Amniotic stem cell (primary cell): ENCODE measurements around the gene SRMS.

Experiments used
- DNase-seq: peaks from one replicate; lab custom pipeline; 2025; lab: John Stamatoyannopoulos, UW

SRMS gene

DNA sequence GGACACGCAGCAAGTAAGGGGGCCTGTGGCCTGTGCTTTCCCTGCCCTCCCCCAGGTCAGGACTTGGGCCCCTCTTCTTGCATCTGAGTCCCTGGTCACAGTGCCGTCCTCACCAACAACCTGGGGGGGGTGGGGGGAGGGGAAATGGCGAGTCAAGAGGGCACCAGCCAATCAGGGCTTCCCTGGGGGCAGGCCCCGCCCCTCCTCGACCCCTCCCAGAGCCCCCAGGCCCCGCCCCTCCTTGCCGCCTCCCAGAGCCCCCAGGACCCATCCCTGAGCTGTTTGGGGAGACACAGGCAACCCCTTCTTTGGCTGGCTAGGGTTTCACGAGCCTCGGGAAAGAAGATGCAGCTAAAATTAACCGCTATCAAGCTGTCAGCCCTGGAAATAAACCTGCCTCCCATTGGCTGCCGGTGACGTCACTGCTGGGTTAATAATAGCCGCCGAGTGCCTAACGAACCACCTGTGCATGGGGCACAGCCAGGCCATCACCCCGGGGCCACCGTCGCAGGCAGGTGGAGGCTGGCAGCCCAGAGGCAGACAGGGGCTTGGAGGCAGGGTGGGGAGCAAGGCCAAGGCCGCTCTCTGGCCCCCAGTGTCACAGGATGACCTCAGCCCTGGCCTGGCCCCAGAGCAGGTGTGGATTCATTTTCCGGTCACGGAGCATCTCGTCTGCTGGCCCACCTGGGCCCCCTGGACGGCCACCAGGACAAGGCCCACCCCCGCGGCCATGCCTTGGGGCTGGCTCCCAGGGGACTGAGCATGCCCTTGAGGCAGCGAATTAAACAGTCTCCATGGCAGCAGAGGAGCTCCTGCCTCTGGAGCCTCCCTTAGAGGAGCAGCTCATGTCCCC is 45.5 kb downstream of the SRMS start:
- no peak for DNase-seq

DNA sequence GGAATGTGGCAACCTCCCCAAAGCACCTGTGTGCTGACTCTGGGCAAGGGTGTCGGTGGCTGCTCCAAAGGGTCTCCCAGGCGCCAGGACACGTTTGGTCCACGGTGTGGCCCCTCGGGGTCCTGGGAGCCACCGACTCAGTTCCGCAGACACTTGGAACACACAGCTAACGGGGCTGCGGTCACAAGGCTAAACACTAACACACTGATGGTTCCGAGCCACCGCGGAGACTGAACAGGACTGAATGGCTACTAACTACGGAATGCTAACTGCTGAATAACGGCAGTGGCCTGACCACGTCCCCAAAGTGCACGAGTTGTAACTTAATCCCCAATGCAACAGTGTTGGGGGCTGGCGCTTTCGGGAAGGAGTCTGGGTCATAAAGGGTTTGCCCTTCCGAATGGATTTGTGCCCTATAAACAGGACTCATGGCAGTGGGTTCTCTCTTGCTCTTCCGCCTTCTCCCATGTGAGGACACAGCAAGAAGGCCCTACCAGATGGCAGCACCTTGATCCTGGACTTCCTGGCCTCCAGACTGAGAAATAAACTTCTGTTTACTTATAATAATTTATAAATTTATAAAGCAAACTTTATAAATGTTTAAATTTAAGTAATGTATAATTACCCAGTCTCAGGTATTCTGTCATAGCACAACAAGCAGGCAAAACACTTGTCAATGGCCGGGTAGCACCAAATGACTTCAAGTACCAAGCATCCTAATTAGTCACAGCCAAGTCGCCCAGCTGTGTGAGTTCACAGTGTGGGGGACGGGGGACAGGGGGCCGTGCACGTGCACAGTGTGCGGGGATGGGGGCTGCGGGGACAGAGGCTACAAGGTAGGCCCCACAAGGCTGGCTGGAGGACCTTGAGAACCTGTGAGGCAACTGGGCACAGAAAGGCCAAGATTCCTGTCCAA is 46.4 kb downstream of the SRMS start:
- no peak for DNase-seq

DNA sequence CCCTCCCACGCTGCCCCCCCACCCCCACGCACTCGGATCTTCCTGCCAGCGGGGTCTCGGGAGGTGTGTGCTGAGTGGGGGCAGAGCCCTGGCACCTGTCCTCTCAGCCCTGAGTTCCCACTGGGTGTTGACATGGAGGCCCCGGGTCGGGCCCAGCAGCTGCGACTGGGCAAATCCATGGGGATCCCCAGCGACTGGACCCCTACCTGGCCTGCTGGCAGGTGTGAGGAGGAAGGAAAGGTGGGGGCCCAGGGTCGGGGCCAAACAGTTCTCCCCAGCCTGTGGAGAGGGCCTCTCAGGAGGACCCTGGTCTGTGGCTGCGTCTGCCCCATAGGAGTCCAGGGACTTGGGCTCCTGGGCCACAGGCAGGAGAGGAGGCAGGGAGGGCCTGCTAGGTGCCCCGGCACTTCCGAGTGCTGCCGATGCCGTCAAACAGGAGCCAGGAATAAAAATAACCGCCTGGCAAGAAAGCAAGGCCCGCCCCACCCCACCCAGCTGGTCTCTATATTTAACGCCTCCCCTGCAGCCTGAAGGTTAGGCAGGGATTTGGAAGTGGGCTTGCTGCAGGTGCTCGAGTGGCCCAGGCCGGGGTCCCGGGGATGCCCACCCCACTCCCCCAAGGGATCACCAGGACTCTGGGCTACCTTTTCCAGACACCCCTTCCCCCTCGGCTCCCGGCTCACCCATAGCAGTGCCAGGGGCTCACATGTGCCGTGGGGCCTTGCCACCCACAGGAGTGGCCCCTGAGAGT is 47.2 kb downstream of the SRMS start:
- no peak for DNase-seq

DNA sequence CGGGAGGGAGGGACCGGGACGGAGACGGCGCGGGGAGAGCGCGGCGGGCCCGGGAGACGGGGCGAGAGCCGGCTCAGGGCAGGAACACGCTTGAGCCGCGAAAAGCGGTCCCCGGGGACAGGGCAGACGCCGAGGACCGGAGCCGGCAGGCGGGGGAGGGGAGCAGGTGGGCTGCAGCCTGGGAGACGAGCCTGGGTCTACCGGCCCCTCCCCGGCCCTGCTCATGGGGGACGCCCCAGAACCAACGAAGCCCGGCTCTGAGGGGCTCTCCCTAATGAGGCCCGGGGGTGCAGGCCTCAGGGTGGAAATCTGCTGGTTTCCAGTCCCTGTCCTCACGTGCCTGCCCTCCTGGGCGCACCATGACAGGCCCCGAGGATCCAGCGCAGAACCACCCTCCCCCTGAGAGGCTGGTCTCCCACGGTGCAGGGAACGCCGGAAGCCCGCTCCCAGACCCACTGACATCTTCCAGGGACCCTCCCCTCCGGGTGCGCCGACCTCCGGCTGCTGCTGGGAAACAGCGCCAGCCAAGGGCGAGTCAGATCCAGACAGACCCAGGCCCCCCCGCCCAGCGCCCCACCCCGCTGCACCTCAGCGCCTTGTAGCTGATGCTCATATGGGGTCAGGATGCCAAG is 48.1 kb downstream of the SRMS start:
- DNase-seq, result no peak

DNA sequence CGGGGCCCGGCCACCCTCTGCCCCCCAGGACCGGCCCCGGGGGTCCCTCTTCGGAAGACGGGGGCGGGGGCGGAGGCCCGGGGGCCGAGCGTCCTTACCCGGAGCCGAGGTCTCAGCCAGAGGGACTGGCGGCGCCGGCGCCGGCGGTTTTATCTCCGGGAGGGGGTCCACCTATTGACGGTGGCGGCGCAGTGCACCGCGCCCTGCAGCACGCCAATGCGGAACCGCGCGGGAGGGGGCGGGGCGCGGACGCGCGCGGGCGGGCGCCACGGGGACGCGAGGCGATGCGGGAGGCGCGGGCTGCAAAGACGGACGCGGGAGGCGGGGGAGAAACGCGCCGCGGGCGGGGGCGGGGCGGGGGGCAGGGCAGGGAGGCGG is 48.6 kb downstream of the SRMS start, which contains the start of gene EEF1A2:
Gene EEF1A2, minus strand, starts transcription at position 124 of the 378 bp plus-strand sequence. CDS start 1,320 bp downstream, outside the sequence.
- DNase-seq, result no peak

DNA sequence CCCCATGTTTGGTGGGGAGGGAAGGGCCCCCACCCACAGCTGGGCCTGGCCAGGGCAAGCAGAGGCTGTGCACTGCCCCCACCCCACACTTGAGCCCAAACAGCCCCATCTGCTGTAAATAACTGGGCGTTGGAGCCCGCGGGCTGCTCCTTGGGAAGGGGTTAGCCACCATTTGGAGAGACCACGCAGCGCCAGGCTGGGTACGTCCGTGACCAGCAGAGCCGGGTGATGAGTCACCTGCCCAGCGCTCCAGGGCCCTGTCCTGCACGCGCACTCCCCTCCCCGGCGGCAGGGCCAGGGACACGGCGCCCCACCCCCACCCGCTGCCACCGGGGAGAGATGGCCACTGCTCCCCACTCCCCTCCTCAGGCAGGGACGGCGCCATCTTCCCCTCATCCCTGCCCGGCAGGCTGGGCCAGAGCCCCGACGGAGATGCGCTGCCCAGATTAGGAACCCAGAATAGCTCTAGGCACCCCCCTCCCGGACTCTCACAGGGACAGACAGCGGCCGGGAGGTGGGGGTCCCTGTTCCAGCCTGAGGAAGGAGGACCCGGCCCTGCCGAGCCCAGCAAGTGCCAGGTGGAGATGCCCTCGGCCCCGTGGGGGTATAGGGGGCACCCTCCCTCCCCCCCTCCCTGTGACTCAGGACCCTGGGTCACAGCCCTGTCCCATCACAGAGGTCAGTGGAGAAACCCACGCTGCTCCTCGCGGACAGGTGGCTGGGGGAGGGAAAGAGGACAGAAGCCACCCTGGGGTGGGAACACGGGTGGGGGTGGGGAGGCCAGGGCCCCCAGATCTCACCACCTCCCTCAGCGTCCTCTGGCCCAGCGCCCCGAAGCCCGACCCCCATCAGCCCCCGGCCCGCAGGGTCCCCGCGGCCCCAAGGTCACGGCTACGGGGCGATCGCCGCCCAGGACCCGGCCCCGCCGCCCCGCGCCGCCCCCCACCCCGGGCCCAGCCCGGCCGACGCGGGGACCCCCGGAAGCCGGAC is 49.3 kb downstream of the SRMS start:
- no peak for DNase-seq

DNA sequence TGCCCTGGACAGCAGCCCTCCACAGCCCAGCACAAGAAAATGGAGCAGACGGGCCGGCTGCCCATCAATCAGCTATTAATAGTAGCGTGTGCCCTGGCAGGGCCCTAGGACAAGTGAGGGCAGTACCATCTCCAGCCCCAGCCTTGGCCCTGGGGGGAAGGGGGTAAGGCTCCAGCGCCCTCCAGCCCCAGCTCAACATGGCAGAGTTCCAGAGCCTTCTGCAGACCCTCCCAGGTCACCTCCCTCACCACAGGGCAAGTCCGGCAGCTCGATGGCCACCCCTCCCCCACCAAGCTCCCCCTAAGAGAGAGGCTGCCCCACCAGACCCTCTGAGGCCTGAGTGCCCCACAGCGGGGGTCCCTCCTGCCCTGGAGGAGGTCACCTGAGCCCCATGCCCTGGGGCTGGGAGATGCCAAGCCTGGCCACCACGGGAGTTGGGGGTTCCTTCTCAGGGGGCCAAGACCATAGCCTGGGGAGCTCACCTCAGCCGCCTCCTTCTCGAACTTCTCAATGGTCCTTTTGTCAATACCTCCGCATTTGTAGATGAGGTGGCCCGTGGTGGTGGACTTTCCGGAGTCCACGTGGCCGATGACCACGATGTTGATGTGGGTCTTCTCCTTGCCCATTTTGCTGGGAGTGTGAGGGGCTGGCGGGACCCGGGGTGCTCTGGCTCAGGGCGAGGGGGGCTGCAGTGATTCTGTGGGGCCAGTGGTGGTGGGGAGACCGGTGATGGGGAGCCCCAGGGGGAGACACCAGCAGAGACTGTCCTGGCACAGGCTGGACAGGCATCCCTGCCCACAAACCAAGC is 50.2 kb downstream of the SRMS start:
- no peak for DNase-seq

DNA sequence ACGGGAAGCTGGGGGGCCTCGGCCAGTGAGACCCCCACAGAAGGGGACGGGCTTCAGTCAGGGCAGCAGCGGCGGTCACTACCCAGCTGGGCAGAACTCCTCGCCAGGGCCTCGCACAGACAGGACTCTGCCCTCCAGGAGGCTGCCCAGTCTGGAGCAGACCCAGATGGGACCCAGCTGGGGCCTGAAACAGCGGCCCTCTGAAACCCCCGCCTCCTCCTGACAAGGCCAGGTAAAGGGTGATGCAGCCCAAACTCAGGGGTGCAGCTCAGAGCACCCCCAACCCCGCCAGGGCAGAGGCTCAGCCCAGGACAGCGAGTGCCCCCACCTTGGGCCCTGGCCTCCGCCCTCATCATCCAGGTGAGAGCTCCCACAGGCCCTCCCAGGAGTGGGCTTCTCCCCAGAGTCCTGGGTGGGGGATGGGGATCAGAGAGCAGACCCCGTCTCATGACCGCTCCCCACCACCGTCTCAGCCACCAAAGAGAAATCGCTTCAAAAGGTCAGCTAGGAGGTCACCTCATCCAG is 50.9 kb downstream of the SRMS start:
- no peak for DNase-seq

DNA sequence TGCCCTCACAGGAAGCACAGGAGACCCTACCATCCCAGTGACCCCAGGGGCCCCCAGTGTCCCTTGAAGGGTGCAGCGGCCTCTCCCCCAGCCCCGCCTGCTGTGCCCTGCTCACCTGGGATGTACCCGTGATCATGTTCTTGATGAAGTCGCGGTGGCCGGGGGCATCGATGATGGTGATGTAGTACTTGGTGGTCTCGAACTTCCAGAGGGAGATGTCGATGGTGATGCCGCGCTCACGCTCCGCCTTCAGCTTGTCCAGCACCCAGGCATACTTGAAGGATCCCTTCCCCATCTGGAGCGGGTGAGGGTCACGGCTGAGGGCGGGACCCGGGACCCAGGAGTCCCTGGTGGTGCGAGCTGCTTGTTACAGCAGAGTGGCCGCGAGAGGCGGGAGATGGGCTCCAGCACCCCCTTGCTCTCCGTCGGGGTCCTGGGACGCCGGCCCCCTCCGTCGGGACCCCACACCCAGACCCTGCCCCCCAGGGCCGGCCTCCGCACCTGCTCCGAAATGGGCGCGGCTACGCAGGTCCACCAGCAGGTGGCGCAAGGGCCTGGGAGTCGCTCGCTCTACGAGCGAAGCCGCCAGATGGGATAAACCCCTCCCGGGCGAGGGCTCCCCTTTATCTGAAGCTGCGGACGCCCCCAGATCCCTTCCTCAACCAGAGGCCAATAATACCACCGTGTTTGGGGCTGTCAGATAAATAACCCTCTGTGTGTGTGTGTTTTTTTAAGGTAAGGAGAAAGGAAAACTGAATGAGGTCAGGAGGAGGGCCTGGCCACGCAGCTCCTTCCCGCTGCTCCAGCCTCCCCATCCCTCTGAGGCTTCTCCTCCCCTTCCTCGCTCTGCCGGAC is 51.6 kb downstream of the SRMS start:
- DNase-seq, result no peak

DNA sequence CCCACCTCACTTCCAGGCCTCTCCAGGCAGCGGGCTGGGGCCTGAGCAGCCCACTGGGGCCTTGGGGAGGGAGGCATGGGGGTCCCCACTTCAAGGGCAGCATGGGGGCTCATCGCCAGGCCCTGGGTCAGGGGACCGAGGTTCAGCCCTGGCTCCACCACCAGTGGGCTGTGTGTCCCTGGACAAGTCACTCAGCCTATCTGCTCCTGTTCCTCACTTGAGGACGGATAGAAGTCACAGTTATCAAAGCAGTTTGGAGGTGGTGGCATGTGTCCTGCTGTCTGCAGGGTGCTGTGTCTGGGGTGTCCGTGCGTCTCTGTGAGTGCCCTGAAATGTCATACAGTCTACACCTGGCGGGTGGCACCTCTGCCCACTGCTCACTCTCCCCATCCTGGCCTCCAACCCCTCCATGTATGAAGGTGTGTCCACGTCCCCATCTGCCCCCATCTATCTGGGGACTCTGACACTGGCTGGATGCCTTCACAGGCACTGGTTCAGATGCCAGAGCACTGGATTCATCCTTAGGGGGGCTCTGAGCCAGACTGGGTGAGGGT is 52.3 kb downstream of the SRMS start:
- no peak for DNase-seq

DNA sequence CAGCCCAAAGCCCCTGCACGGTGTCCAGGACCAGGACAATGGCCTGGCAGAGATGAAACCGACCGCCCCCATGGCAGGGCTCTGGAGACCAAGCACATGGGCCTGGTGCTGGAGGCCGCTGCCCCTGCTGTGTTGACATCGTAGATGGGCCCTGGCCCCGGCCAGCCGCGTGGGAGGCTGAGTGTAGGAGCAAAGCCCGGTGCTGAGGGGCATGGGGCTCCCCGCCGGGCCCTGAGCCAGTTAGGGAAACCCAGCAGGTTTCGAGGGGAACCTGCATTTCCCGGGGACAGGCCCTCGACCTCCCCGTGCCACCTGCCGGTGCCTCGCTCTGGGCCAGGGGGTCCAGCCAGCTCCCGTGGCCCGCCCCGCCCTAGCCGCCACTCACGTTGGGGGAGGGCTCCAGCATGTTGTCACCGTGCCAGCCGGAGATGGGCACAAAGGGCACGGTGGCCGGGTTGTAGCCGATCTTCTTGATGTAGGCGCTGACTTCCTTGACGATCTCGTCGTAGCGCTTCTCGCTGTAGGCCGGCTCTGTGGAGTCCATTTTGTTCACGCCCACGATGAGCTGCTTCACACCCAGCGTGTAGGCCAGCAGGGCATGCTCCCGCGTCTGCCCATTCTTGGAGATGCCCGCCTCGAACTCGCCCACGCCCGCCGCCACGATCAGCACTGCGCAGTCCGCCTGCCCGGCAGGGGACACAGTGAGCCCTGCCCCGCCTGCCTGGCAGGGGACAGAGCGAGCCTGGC is 53.0 kb downstream of the SRMS start:
- DNase-seq, result no peak

DNA sequence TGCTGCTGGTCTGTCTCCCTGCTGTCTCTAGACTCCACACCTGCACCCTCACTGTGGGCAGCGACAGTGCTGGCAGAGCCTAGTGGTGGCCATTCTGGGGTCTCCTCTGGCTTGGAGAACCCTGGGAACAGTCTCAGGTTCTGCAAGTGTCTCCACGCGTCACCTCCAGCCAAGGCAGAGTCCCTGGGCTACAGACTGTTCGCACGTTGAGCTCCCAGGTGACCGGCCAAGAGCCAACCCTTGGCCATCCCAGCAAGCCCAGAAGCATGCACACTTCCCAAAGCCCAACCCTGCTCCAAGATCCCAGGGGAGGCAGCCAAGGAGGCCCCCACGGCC is 53.5 kb downstream of the SRMS start:
- no peak for DNase-seq

DNA sequence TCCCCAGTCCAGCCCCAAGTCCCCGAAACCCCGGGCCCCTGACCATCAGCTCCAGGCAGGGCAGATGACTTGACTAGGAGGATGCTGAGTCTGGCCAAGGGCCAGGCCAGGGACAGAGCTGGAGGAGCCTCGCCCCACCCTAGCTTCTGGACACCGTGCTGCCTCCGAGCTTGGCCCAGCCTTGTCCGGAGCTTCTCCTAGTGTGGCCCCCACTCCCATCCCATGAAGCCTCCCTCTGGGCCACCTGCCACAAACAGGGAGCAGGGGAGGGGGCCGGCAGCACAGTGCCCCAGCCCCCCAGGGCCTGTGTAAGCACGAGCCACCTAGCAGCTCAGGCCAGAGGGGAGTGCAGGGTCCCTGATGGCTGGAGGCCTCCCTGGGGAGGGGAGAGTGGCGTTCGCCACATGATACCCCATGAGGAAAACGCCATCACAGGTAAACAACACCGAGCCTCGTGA is 54.0 kb downstream of the SRMS start:
- no peak for DNase-seq

DNA sequence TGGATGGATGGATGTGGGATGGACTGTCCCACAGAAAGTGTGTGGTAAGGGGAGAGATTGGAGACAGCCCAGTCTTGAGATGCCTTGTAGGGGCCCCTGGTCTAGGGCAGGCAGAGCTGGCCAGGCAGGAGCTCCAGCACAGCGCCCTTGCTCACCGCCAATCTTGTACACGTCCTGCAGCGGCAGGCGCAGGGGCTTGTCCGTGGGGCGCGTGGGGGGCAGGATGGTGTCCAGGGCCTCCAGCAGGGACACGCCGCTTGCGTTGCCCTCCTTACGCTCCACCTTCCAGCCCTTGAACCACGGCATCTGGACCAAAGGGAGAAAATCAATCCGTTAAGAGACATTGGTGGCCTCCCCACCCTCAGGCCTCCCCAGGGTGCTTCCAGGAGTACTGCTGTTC is 54.6 kb downstream of the SRMS start:
- DNase-seq, result no peak

DNA sequence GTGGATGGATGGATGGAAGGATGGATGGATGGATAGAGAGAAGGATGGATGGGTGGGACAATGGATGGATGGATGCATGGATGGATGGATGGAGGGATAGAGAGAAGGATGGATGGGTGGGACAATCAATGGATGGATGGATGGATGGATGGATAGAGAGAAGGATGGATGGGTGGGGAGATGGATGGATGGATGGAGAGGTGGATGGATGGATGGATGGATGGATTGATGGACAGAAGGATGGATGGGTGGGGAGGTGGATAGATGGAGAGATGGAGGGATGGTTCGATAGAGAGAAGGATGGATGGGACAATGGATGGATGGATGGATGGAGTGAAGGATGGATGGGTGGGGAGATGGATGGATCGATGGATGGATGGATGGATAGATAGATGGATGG is 55.0 kb downstream of the SRMS start:
- DNase-seq, result no peak

DNA sequence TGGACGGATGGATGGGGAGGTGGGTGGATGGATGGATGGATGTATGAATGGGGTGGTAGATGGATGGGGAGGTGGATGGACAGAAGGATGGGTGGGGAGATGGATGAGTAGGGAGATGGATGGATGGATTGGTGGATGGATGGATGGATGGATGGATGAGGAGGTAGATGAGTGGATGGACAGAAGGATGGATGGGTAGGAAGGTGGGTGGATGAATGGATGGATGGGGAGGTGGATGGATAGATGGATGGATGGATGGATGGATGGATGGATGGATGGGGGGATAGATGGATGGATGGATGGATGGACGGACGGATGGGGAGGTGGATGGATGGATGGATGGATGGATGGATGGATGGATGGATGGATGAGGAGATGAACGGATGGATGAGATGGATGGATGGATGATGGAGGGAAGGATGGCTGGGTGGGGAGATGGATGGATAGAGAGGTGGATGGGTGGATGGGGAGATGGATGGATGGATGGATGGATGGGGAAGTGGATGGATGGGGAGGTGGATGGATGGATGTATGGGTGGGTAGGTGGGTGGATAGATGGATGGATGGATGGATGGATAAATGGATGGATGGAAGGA is 55.8 kb downstream of the SRMS start:
- DNase-seq, result no peak

DNA sequence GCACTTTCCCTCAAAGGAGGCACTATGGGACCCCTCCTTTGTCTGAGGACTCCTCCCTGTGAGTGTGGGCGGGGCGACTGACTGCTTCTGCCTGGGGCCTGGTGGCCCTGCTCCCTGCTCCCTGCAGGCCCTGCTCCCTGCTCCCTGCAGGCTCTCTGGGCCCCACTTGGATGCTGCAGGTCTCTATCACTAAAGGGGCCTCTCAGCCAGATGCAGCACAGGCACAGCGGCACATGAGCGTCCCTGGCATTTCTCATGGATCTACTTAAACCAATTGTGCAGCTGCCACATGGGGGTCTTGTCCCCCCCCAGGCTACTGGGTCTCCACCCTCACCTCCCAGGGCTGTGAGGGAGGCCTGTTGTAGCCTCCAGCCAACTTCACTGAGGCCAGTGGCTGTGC is 56.5 kb downstream of the SRMS start:
- DNase-seq, result no peak
